Measurements from ENCODE around the gene DBI. TPM values are rescaled to one million over a fixed set of nuclear protein-coding genes. Genes with fewer than 3 reads are reported as not detected.
"Not testable (repeated sequence)": the region's sequence is repeated elsewhere in the genome, so short reads cannot be mapped to it uniquely, and the experiment has no call there.

Gene DBI
- total RNA-seq, 1 donor from 2014 or later = 268 TPM

GRCh38 chr2:119364798-119365197 is 2.0 kb upstream of the DBI start:
- no peak for DNase-seq (ENCODE audit: low spot score)

DNA sequence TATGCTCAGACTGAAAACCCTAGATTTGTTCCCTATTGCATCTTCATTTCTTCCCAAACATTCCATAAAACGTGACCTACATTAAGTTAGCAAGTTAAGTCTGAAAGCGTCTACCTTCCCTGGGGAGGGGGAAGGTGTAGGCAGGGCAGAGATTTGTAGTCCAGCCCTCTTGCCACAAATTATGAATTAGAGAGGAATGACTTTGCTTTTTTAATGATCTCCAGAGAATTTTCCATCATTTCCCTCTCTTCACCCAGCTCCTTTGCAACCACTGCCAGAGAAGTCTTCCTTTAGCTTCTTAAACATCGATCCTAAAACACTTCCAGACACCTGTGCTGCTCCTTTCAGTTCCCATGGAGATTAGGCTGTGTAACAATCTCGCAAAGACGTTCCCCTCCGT is 1.3 kb upstream of the DBI start:
- no peak for DNase-seq (ENCODE audit: low spot score)

GRCh38 chr2:119366161-119366648 is 572 bp upstream of the DBI start:
- DNase-seq (ENCODE audit: low spot score) = no peak

GRCh38 chr2:119367472-119368099 is 809 bp downstream of the DBI start:
- DNase-seq (ENCODE audit: low spot score) = no peak

GRCh38 chr2:119369845-119370244 is 3.1 kb downstream of the DBI start:
- DNase-seq (ENCODE audit: low spot score) = no peak

- DNase-seq (ENCODE audit: low spot score) = no peak
Measured at GRCh38 chr2:119371111-119371510, 4.3 kb downstream of the DBI start.

GRCh38 chr2:119372778-119373568 is 6.2 kb downstream of the DBI start:
- no peak for DNase-seq (ENCODE audit: low spot score)

GRCh38 chr2:119373907-119374745 is 7.3 kb downstream of the DBI start:
- DNase-seq (ENCODE audit: low spot score) = not testable (repeated sequence)

DNA sequence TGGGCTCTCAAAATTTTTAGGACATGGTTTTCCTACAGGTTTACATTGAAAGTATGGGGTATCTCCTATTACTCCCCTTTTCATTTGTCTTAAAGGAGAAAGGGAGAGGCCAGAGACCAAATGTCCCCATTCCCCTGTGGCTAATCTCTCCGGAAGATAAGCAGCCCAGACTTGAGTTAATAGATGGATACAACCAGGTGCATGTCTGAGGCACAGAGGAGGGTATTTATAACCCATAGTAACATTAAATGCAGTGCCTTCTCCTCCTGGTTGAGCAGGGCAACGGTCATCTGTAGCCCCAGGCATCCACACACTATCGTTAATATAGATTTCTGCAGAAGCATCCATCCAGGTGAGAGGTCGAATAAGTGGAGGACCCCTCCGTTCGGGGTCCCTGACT is 9.6 kb downstream of the DBI start:
- not testable (repeated sequence) for DNase-seq (ENCODE audit: low spot score)

GRCh38 chr2:119376810-119377209 is 10.0 kb downstream of the DBI start:
- DNase-seq (ENCODE audit: low spot score) = no peak

GRCh38 chr2:119377294-119377992 is 10.7 kb downstream of the DBI start:
- DNase-seq (ENCODE audit: low spot score) = no peak

DNA sequence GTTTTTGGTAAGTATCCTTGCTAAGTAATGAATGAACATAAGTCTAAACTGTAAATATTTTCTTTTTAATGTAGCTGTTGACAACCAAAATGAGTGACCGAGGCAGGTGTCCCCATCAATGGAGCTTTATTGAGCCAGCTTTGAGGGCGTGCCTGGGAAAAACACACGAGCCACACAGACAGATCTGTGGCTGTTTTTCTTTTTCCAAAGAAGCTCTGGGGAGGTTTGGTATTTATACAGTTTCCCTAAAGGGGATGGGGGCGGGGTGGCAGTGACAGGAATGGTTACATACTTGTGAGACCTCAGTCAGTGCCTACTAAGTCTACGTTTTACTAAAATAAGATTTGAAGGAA is 11.2 kb downstream of the DBI start:
- no peak for DNase-seq (ENCODE audit: low spot score)

DNA sequence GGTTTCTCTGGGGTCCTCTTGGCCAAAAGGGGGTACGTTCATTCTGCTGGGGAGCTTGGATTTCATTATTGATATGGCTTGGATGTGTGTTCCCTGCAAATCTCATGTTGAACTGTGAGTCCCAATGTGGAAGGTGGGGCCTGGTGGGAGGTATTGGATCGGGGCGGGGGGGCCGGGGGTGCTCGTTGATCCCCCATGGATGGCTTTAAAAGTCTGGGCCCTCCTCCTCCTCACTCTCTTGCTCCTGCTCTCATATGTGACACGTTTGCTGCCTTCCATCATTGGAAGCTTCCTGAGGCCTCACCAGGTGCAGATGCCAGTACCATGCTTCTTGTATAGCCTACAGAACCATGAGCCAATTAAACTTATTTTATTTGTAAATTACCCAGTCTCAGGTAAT is 11.8 kb downstream of the DBI start:
- no peak for DNase-seq (ENCODE audit: low spot score)

DNA sequence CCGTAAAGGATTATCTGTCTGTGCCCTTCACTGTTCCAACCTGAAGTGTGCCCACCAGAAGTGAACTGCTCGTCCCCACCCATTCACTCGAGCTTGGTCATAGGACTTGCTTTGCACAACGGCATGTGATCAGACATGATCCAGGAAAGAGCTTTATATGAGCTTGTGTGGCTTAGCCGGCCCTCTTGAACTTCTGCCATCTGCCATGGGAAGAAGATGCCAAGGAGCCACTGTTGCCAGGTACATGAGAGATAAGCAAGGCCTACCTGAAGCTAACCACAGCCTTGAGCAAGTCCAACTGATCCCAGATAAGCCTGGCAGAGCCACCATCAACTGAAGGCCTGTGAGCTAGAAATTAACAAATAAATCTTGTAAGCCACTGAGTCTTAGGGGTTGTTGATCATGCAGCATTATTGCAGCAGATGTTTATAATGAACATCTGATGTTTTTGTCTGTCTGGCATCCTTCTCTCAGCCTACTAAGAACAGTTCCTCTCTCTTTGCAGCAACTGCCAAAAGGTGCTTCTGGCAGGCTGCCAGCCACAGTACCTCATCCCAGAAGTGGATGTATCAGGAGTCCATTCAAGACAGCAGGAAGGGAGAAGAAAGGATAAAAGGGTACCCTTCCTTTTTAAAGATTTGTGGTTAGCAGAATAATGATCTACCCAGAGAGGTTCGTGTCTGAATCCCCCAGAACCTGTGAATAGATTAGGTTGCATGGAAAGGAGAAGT is 16.8 kb downstream of the DBI start:
- no peak for DNase-seq (ENCODE audit: low spot score)

GRCh38 chr2:119384971-119385370 is 18.2 kb downstream of the DBI start:
- no peak for DNase-seq (ENCODE audit: low spot score)

- no peak for DNase-seq (ENCODE audit: low spot score)
Measured at GRCh38 chr2:119385466-119385865, 18.7 kb downstream of the DBI start.

GRCh38 chr2:119387381-119388129 is 20.8 kb downstream of the DBI start:
- peak; percentile 88 for DNase-seq (ENCODE audit: low spot score)

- peak; percentile 45 for DNase-seq (ENCODE audit: low spot score)
Measured at GRCh38 chr2:119389615-119390306, 23.0 kb downstream of the DBI start.
